ENCODE data around the gene SND1. TPM values are rescaled to one million over a fixed set of nuclear protein-coding genes. Genes with fewer than 3 reads are reported as not detected.
"Not testable (repeated sequence)": the region's sequence is repeated elsewhere in the genome, so short reads cannot be mapped to it uniquely, and the experiment has no call there.

SND1 gene
- total and polyA plus RNA-seq, 12 donors: 58.9 to 266 (median 132) TPM

- no peak for TF ChIP-seq CTCF (IDR thresholded peaks at IDR 0.05)
- no peak for TF ChIP-seq POLR2A (IDR thresholded peaks at IDR 0.05)
- H3K9me3 ChIP-seq (replicated peaks in 1 of 3): no peaks in the 10 kb centered on the region
- H3K4me3 ChIP-seq: peak overlapping the region in 1 of 4 donors; percentile 37
- no peak overlapping the region for H3K27ac ChIP-seq
- H3K27me3 ChIP-seq: peaks cover 3% of the 10 kb centered on the region
- H3K36me3 ChIP-seq (replicated peaks in 1 of 2): no peaks in the 10 kb centered on the region
- intact Hi-C loops (cut with DNase I): no loop called here
- peak in 1 of 7 donors; percentile 23 for DNase-seq
- peaks cover 0 to 13% of the 10 kb centered on the region in 2 donors for H3K4me1 ChIP-seq (replicated peaks in 1 of 2)
- 3 to 30% (median 5%) methylated on average over 9 to 59 of the region's 59 CpGs for WGBS, 4 donors
Measured at GRCh38 chr7:128104108-128104742, 452.2 kb downstream of the SND1 start.

- intact Hi-C loops (cut with DNase I): no loop called here
Measured at GRCh38 chr7:128105228-128106022, 453.4 kb downstream of the SND1 start.

GRCh38 chr7:128106821-128107220, 454.8 kb downstream of the SND1 start:
- no peak overlapping the region for H3K4me3 ChIP-seq
- WGBS, 4 donors: 22 to 67% (median 46%) methylated on average over 1 of the region's 1 CpG
- intact Hi-C loops (cut with DNase I): no loop called here
- no peaks in the 10 kb centered on the region for H3K9me3 ChIP-seq (replicated peaks in 1 of 3)
- TF ChIP-seq CTCF (IDR thresholded peaks at IDR 0.05) (no peak), POLR2A (IDR thresholded peaks at IDR 0.05) (no peak)
- peaks cover 0 to 13% of the 10 kb centered on the region in 2 donors for H3K4me1 ChIP-seq (replicated peaks in 1 of 2)
- no peak for DNase-seq
- peaks cover 3% of the 10 kb centered on the region for H3K27me3 ChIP-seq
- no peaks in the 10 kb centered on the region for H3K36me3 ChIP-seq (replicated peaks in 1 of 2)
- H3K27ac ChIP-seq: no peak overlapping the region

More at GRCh38 chr7:128105228-128106022, 453.4 kb downstream of the SND1 start:
- Histone ChIP-seq H3K4me3 (no peak overlapping the region), H3K9me3 (replicated peaks in 1 of 3) (no peaks in the 10 kb centered on the region), H3K27ac (no peak overlapping the region), H3K27me3 (peaks cover 3% of the 10 kb centered on the region), H3K4me1 (replicated peaks in 1 of 2) (peaks cover 0 to 13% of the 10 kb centered on the region in 2 donors), H3K36me3 (replicated peaks in 1 of 2) (no peaks in the 10 kb centered on the region)
- TF ChIP-seq CTCF (IDR thresholded peaks at IDR 0.05) (no peak), POLR2A (IDR thresholded peaks at IDR 0.05) (no peak)
- DNase-seq: no peak
- 79 to 89% (median 82%) methylated on average over 10 to 11 of the region's 11 CpGs for WGBS, 4 donors

GRCh38 chr7:128107516-128107915, 455.5 kb downstream of the SND1 start:
- H3K9me3 ChIP-seq (replicated peaks in 1 of 3); H3K4me3 ChIP-seq; H3K27ac ChIP-seq; H3K36me3 ChIP-seq (replicated peaks in 1 of 2); intact Hi-C loops (cut with DNase I); DNase-seq; H3K27me3 ChIP-seq: not testable (repeated sequence)
- H3K4me1 ChIP-seq (replicated peaks in 1 of 2): peaks cover 0 to 13% of the 10 kb centered on the region in 2 donors
- WGBS, 4 donors: 75 to 83% (median 80%) methylated on average over 8 to 12 of the region's 12 CpGs
